Suprapubic skin (tissue), 4 donors: Measurements from ENCODE around the gene RUNX1. TPM values are rescaled to one million over a fixed set of nuclear protein-coding genes. Genes with fewer than 3 reads are reported as not detected.

Source experiments
- DNase-seq, 2 donors: peaks; one replicate each; pipeline ENCODE4 v3.0.0-alpha.2; 2019; ENCODE audit warnings: low spot score in 2 of 2
- H3K27ac ChIP-seq: fragments of 200-600 bp; sonication (generic); one replicate; pipeline ENCODE4 v1.5.1; 2019
- H3K27me3 ChIP-seq: fragments of 200-600 bp; sonication (generic); one replicate; pipeline ENCODE4 v1.5.1; 2019
- H3K36me3 ChIP-seq: fragments of 200-600 bp; sonication (generic); one replicate; pipeline ENCODE4 v1.5.1; 2019
- H3K4me1 ChIP-seq: fragments of 200-600 bp; sonication (generic); one replicate; pipeline ENCODE4 v1.5.1; 2019
- H3K4me3 ChIP-seq: fragments of 200-600 bp; sonication (generic); one replicate; pipeline ENCODE4 v1.5.1; 2019; ENCODE audit warnings: mild to moderate bottlenecking
- H3K9me3 ChIP-seq: fragments of 200-600 bp; sonication (generic); one replicate; pipeline ENCODE4 v1.5.1; 2019
- EP300 ChIP-seq: sonication (generic); formaldehyde crosslinking; IDR thresholded peaks from one replicate; pipeline ENCODE4 v1.6.1; 2017; ENCODE audit warnings: antibody characterized with exemption
- POLR2A ChIP-seq, 2 donors: fragments of 450-650 bp; IDR thresholded peaks; one replicate each; pipeline ENCODE4 v1.6.1; 2017; ENCODE audit warnings: antibody characterized with exemption in 2 of 2, mild to moderate bottlenecking in 2 of 2, moderate library complexity in 2 of 2
- POLR2AphosphoS5 ChIP-seq, 3 donors: sonication (generic); formaldehyde crosslinking; IDR thresholded peaks; one replicate each; pipeline ENCODE4 v1.6.1; 2017; ENCODE audit warnings: antibody characterized with exemption in 3 of 3
- WGBS: methylation state at CpG from one replicate; pipeline ENCODE4 v1.1.5; 2018; 5-methylcytosine and 5-hydroxymethylcytosine counted together
- total RNA-seq, 4 donors: library from RNA; depleted of rRNA; stranded (reverse); fragments of >200 nt; gene quantifications; one replicate each; pipeline ENCODE4 v1.1.0, GENCODE V29; 2016
- TF ChIP-seq, protein P1 (sequence below), 2 donors: fragments of 200-600 bp in 1 of 2; fragments of 450-650 bp in 1 of 2; sonication (generic) in 1 of 2; IDR thresholded peaks; one replicate each; pipeline ENCODE4 v1.5.1; 2016 to 2019; ENCODE audit warnings: antibody characterized with exemption in 2 of 2, mild to moderate bottlenecking in 1 of 2, moderate library complexity in 1 of 2

RUNX1 gene
- total RNA-seq, 4 donors from 2014 or later, result 15.4 to 26.7 (median 20.5) TPM

DNA sequence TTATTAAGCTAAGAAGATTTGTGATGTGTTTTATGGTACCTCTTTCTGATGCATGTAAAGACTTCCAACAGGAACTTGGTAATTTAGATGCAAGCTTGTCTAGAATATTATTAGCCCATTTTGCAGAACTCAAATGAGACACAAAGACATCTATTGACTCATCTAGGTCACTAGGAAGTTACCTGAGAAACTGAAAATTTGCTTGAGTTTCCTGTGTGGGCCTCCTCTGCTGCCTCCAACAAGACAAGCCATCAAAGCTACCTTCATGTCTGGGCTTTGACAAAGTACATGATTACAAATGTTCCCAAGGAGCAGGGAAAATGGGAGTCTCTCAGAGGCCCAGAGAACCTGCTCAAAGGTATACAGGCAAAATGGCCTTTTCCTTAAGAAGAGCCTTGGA is 5.6 kb downstream of the RUNX1 start:
- Histone ChIP-seq H3K4me1 (peaks cover 16% of the 10 kb centered on the region), H3K27me3 (peaks cover 3% of the 10 kb centered on the region), H3K4me3 (no peak overlapping the region), H3K9me3 (no peaks in the 10 kb centered on the region), H3K36me3 (no peaks in the 10 kb centered on the region), H3K27ac (no peak overlapping the region)
- DNase-seq, result no peak
- no peak for TF ChIP-seq EP300
- TF ChIP-seq, protein P1, sequence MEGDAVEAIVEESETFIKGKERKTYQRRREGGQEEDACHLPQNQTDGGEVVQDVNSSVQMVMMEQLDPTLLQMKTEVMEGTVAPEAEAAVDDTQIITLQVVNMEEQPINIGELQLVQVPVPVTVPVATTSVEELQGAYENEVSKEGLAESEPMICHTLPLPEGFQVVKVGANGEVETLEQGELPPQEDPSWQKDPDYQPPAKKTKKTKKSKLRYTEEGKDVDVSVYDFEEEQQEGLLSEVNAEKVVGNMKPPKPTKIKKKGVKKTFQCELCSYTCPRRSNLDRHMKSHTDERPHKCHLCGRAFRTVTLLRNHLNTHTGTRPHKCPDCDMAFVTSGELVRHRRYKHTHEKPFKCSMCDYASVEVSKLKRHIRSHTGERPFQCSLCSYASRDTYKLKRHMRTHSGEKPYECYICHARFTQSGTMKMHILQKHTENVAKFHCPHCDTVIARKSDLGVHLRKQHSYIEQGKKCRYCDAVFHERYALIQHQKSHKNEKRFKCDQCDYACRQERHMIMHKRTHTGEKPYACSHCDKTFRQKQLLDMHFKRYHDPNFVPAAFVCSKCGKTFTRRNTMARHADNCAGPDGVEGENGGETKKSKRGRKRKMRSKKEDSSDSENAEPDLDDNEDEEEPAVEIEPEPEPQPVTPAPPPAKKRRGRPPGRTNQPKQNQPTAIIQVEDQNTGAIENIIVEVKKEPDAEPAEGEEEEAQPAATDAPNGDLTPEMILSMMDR (IDR thresholded peaks at IDR 0.05), result no peak
- no peak for TF ChIP-seq POLR2AphosphoS5 (IDR thresholded peaks at IDR 0.05)
- no peak for TF ChIP-seq POLR2A (IDR thresholded peaks at IDR 0.05)

DNA sequence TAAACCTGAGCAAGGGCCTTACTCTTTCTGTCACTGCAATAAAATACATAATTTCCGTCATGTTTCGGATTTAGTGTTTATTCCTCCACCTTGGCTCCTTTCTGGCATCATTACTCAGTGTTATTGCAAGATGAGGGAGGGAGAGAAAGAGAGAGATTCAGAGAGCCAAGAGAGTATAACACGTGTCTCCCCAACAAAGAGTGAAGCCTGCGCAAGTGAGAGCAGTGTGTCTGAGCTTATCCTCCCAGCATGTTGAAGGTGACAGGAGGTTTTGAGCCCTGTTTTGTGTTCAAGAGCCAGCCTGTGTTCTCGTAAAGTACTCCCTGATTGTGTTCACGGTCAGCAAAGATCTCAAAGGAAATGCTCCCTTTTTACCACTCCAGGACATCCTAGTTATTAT is 6.3 kb downstream of the RUNX1 start:
- 88% methylated on average over 6 of the region's 6 CpGs for WGBS
- H3K9me3 ChIP-seq, result no peaks in the 10 kb centered on the region

DNA sequence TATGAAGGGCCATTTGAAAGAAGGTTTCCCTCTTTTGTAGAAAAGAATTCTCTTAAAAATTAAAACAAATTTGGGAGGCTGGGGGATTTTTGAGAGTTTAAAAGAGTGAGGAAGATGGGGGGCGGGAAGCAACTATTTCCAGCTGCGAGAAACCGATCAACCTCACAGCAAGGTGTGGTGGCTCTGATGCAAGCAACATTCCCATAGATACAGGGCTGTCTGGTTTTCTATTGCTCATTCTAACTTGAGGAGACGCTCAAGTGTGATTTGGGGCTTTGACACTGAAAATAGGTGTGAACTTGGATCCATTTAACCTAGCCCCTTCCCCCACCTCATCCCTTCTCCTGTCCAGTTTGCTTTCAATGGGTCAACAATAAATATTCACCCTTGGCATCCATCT is 7.2 kb downstream of the RUNX1 start:
- no peak for DNase-seq
- H3K36me3 ChIP-seq, result no peaks in the 10 kb centered on the region
- H3K9me3 ChIP-seq, result no peaks in the 10 kb centered on the region
- WGBS, result 85% methylated on average over 4 of the region's 4 CpGs
- peaks cover 3% of the 10 kb centered on the region for H3K27me3 ChIP-seq
- no peak overlapping the region for H3K27ac ChIP-seq
- H3K4me1 ChIP-seq, result peaks cover 6% of the 10 kb centered on the region
- TF ChIP-seq, protein P1 (IDR thresholded peaks at IDR 0.05), result no peak
- TF ChIP-seq EP300, result no peak
- no peak for TF ChIP-seq POLR2AphosphoS5 (IDR thresholded peaks at IDR 0.05)
- no peak for TF ChIP-seq POLR2A (IDR thresholded peaks at IDR 0.05)
- no peak overlapping the region for H3K4me3 ChIP-seq

More for the DNA sequence above, 6.3 kb downstream of the RUNX1 start:
- Histone ChIP-seq H3K4me3 (no peak overlapping the region), H3K27me3 (peaks cover 3% of the 10 kb centered on the region), H3K4me1 (peaks cover 10% of the 10 kb centered on the region), H3K36me3 (no peaks in the 10 kb centered on the region), H3K27ac (no peak overlapping the region)
- TF ChIP-seq, protein P1 (IDR thresholded peaks at IDR 0.05), result no peak
- TF ChIP-seq POLR2AphosphoS5 (IDR thresholded peaks at IDR 0.05), result no peak
- TF ChIP-seq POLR2A (IDR thresholded peaks at IDR 0.05), result no peak
- TF ChIP-seq EP300, result no peak
- DNase-seq, result no peak

DNA sequence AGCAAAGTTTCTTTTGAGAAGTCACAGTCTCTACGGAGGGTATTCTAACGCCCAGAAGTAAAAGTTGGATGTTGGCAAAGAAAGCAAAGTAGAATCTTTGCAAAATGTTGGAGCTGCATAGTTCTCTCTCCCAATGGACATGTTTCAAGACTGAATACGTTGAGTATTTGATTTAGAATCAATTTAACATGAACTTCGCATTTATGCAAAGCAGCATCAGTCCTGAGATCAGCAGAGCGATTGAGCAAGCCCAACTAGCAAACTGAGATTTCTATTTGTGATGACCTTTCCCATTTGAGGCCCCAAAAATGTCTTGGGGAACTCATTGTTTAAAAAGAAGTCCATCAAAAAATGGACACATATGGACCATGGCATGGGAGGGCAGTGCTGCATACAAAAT is 8.0 kb downstream of the RUNX1 start:
- TF ChIP-seq EP300 (no peak), POLR2AphosphoS5 (IDR thresholded peaks at IDR 0.05) (no peak), POLR2A (IDR thresholded peaks at IDR 0.05) (no peak)
- TF ChIP-seq, protein P1 (IDR thresholded peaks at IDR 0.05), result no peak
- DNase-seq, result no peak
- peaks cover 3% of the 10 kb centered on the region for H3K4me1 ChIP-seq
- WGBS, result 84% methylated on average over 5 of the region's 5 CpGs
- H3K9me3 ChIP-seq, result no peaks in the 10 kb centered on the region
- H3K4me3 ChIP-seq, result no peak overlapping the region
- no peak overlapping the region for H3K27ac ChIP-seq
- peaks cover 3% of the 10 kb centered on the region for H3K27me3 ChIP-seq
- H3K36me3 ChIP-seq, result no peaks in the 10 kb centered on the region

DNA sequence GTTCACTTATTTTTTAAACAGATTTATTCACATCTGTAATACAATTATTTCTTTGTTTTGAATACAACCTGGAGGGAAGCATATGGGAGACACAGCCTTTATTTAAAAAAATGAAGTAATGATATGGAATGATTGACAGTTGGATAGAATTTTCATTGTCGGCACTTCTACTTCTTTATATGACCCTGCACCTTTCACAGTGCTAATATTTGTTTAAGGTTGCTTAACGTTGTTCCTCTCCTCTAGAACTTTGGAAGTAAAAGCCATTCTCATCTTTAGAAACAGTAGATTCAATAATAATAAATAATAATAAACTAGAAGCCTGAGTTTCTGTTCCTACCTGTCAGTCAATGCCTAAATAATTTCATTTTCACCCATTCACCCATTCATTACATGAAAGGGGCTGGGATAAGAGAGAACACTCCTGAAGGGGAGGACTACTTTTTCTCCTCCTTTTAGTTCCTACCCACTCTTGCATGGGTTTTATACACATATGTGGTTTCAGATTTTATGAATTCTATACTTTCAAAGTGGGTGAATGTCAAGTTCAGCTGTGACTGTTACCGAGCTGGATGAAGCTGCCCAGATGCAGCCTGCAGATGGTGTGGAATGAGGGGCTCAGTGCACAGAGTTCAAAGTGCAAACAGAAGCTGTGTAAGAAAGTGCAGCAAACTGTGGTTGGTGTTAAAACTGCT is 9.4 kb downstream of the RUNX1 start:
- H3K4me3 ChIP-seq, result no peak overlapping the region

More for the DNA sequence above, 9.4 kb downstream of the RUNX1 start:
- TF ChIP-seq, protein P1 (IDR thresholded peaks at IDR 0.05), result no peak
- no peak overlapping the region for H3K27ac ChIP-seq
- peaks cover 3% of the 10 kb centered on the region for H3K4me1 ChIP-seq
- no peaks in the 10 kb centered on the region for H3K36me3 ChIP-seq
- no peak for DNase-seq
- 66% methylated on average over 3 of the region's 3 CpGs for WGBS
- H3K9me3 ChIP-seq, result no peaks in the 10 kb centered on the region
- no peaks in the 10 kb centered on the region for H3K27me3 ChIP-seq
